ENCODE measurements around the gene ATP2C2.

The ATP2C2 gene

DNA sequence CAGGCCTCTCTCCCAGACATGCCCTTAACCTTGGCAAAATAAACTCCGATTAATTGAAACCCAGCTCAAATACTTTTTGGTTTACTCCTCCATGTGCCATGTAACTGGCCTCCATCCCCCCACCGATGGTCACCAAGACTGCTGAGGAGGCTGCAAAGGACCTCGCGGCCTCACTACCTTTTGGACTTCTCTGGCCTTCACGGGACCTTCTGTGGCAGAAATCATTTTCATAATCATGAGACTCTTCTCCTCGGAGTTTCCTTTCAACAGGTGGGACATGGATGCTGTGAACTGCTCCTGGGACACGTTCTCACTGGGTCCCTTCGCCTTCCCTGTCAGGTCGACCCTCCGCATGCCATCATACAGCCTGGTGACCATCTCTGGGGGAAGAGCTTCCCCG lies 127.2 kb downstream of the ATP2C2 start:
- H3K4me3 ChIP-seq (replicated peaks; ENCODE audit: low read depth, low read length), result no peak overlapping the region
- TF ChIP-seq, protein P1, sequence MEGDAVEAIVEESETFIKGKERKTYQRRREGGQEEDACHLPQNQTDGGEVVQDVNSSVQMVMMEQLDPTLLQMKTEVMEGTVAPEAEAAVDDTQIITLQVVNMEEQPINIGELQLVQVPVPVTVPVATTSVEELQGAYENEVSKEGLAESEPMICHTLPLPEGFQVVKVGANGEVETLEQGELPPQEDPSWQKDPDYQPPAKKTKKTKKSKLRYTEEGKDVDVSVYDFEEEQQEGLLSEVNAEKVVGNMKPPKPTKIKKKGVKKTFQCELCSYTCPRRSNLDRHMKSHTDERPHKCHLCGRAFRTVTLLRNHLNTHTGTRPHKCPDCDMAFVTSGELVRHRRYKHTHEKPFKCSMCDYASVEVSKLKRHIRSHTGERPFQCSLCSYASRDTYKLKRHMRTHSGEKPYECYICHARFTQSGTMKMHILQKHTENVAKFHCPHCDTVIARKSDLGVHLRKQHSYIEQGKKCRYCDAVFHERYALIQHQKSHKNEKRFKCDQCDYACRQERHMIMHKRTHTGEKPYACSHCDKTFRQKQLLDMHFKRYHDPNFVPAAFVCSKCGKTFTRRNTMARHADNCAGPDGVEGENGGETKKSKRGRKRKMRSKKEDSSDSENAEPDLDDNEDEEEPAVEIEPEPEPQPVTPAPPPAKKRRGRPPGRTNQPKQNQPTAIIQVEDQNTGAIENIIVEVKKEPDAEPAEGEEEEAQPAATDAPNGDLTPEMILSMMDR (IDR thresholded peaks at IDR 0.05; ENCODE audit: low read length, missing control alignments), result no peak
- DNase-seq (ENCODE audit: low read depth), result no peak

DNA sequence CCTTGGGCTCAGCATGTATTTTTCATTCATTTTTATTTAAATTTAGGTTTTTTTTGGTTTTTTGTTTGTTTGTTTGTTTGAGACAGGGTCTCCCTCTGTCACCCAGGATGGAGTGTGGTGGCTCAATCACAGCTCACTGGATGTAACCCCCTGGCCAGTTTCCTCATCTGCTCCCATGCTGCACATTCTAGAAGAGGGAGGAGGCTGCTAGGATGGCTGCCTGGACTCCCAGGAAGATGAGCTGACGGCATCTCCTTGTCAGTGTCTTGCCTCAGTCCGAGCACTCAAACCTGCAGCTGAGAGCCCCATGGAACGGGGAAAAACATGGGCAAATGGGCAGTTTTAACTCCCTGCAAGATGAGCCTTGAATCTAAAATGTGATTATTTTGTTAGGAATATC lies 128.7 kb downstream of the ATP2C2 start:
- no peak for DNase-seq (ENCODE audit: low read depth)

DNA sequence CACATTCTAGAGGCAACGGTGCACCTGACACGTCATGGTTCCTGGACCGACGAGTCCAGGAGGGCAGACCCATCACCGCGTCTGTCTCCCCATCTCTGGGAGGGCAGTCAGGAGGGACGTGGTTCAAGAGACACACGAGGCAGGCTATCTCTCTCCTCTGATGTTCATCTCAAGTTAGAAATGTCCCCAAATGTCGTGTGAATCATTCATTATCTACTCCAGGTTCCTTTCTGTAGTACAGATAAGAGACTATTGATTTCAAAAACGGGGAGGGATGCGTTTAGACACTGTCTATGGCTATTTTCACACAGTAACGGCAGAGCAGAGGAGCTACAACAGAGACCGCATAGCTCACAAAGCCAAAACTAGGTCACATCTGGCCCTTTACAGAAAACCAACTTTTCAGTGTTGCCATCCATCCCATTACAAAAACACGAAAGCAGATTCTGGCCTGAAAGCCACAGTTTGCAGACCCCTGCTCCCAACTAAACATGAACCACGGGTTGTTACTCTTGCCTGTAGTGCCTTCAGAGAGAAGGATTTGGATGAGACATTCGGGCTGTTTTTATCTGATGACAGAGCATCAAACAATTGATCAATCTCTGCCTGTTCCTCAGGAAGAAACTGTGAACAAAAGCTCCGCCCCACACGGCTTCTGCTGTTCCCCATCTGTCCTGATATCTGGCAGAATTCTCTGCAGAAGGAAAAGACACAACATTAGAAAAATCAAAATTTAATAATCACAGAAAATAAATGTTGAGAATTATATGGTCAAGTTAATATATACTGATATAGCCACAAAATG lies 129.3 kb downstream of the ATP2C2 start:
- H3K4me3 ChIP-seq (replicated peaks; ENCODE audit: low read depth, low read length), result no peak overlapping the region
- DNase-seq (ENCODE audit: low read depth), result no peak
- TF ChIP-seq, protein P1 (IDR thresholded peaks at IDR 0.05; ENCODE audit: low read length, missing control alignments), result no peak

More for the DNA sequence above, 128.7 kb downstream of the ATP2C2 start:
- H3K4me3 ChIP-seq (replicated peaks; ENCODE audit: low read depth, low read length), result no peak overlapping the region
- TF ChIP-seq, protein P1 (IDR thresholded peaks at IDR 0.05; ENCODE audit: low read length, missing control alignments), result no peak

DNA sequence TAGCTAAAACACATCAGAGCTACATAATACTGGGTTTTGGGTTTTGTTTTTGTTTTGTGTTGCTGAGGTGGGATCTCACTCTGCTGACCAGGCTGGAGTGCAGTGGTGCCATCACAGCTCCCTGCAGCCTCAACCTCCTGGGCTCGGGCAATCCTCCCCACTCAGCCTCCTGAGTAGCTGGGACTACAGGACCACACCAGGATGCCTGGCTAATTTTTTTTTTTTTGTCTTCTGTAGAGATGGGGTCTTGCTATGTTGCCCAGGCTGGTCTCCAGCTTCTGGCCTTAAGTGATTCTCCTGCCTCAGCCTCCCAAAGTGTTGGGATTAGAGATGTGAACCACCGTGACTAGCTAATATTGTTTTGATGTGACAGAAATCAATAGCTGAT lies 129.9 kb downstream of the ATP2C2 start:
- DNase-seq (ENCODE audit: low read depth), result no peak
- H3K4me3 ChIP-seq (replicated peaks; ENCODE audit: low read depth, low read length), result no peak overlapping the region
- TF ChIP-seq, protein P1 (IDR thresholded peaks at IDR 0.05; ENCODE audit: low read length, missing control alignments), result no peak

DNA sequence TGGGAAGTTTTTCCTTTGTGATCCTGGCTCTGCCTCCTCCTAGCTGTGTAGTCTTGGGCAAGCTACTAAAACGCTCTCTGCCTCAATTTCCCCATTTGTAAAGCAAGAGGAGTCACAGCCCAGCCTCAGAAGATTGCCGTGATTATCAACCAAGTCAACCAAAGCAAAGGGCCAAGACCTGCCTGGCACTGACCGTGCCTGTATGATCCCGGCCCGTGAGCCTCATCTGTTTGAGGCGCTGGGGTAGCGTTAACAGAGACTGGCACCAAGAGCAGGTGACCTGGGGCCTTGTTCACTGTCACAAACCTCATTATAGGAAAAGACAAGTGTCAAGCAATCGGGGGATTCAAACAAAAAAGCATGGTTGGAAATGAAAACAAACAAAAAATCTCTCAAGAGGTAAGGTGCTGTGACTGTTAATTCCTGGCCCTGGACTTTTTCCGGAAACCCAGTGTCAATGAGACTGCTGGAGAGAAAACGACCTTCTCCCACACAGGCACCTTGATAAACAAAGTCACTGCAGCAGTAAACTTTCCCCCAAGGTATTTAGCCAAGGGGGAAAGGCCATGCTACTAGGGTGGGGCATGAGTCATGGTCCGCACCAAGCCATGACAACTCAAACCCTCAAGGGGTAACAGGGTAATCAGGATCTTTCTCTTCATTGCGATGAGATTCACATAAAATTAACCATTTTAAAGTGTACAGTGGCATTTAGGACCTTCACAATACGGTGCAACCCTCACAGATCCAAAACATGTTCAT lies 130.7 kb downstream of the ATP2C2 start:
- no peak overlapping the region for H3K4me3 ChIP-seq (replicated peaks; ENCODE audit: low read depth, low read length)
- TF ChIP-seq, protein P1 (IDR thresholded peaks at IDR 0.05; ENCODE audit: low read length, missing control alignments), result no peak
- no peak for DNase-seq (ENCODE audit: low read depth)

DNA sequence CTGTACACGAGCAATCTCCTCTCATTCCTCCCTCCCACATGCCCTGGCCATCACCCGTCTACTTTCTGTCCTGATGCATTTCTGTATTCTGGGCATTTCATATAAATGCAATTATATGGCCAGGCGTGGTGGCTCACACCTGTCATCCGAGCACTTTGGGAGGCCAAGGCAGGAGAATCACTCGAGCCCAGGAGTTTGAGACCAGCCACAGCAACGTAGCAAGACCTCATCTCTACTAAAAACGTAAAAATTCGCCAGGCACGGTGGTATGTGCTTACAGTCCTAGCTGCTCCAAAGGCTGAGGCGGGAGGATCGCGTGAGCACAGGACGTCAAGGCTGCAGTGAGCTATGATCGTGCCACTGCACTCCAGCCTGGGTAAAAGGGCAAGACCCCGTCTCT lies 131.3 kb downstream of the ATP2C2 start:
- no peak for DNase-seq (ENCODE audit: low read depth)

More for the DNA sequence above, 131.3 kb downstream of the ATP2C2 start:
- no peak overlapping the region for H3K4me3 ChIP-seq (replicated peaks; ENCODE audit: low read depth, low read length)
- TF ChIP-seq, protein P1 (IDR thresholded peaks at IDR 0.05; ENCODE audit: low read length, missing control alignments), result no peak

Measured in fibroblast of pulmonary artery (primary cell).